Measurements from ENCODE around the gene OGFRL1.
"Not testable (repeated sequence)": the region's sequence is repeated elsewhere in the genome, so short reads cannot be mapped to it uniquely, and the experiment has no call there.

The OGFRL1 gene

GRCh38 chr6:71288228-71289038 is at the start of gene OGFRL1:
Gene OGFRL1 (plus strand): TSS chr6:71288811. CDS start chr6:71288937, 126 bp downstream.
- in situ Hi-C loops (cut with MboI; ENCODE audit: low sequenced_read_pairs), result no loop called here

GRCh38 chr6:71239694-71240093 is 48.9 kb upstream of the OGFRL1 start:
- in situ Hi-C loops (cut with MboI; ENCODE audit: low sequenced_read_pairs), result no loop called here

- in situ Hi-C loops (cut with MboI; ENCODE audit: low sequenced_read_pairs), result no loop called here
These were observed 43.2 kb upstream of the OGFRL1 start for GRCh38 chr6:71245265-71246049.

- in situ Hi-C loops (cut with MboI; ENCODE audit: low sequenced_read_pairs), result no loop called here
These were observed 42.0 kb upstream of the OGFRL1 start for GRCh38 chr6:71246596-71246995.

- in situ Hi-C loops (cut with MboI; ENCODE audit: low sequenced_read_pairs), result no loop called here
These were observed 40.3 kb upstream of the OGFRL1 start for GRCh38 chr6:71248306-71248765.

- in situ Hi-C loops (cut with MboI; ENCODE audit: low sequenced_read_pairs), result no loop called here
These were observed 39.6 kb upstream of the OGFRL1 start for GRCh38 chr6:71248878-71249544.

GRCh38 chr6:71250099-71250602 is 38.5 kb upstream of the OGFRL1 start:
- in situ Hi-C loops (cut with MboI; ENCODE audit: low sequenced_read_pairs), result no loop called here

- in situ Hi-C loops (cut with MboI; ENCODE audit: low sequenced_read_pairs), result no loop called here
These were observed 36.2 kb upstream of the OGFRL1 start for GRCh38 chr6:71252410-71252809.

- in situ Hi-C loops (cut with MboI; ENCODE audit: low sequenced_read_pairs), result no loop called here
These were observed 35.7 kb upstream of the OGFRL1 start for GRCh38 chr6:71252960-71253359.

- in situ Hi-C loops (cut with MboI; ENCODE audit: low sequenced_read_pairs), result no loop called here
These were observed 34.3 kb upstream of the OGFRL1 start for GRCh38 chr6:71254323-71254722.

- in situ Hi-C loops (cut with MboI; ENCODE audit: low sequenced_read_pairs), result no loop called here
These were observed 30.3 kb upstream of the OGFRL1 start for GRCh38 chr6:71258078-71258866.

GRCh38 chr6:71259888-71260604 is 28.6 kb upstream of the OGFRL1 start:
- in situ Hi-C loops (cut with MboI; ENCODE audit: low sequenced_read_pairs), result no loop called here

- in situ Hi-C loops (cut with MboI; ENCODE audit: low sequenced_read_pairs), result no loop called here
These were observed 25.7 kb upstream of the OGFRL1 start for GRCh38 chr6:71262914-71263313.

GRCh38 chr6:71266392-71266791 is 22.2 kb upstream of the OGFRL1 start:
- in situ Hi-C loops (cut with MboI; ENCODE audit: low sequenced_read_pairs), result not testable (repeated sequence)

GRCh38 chr6:71268735-71269437 is 19.7 kb upstream of the OGFRL1 start:
- in situ Hi-C loops (cut with MboI; ENCODE audit: low sequenced_read_pairs), result no loop called here

GRCh38 chr6:71277926-71278600 is 10.5 kb upstream of the OGFRL1 start:
- in situ Hi-C loops (cut with MboI; ENCODE audit: low sequenced_read_pairs), result no loop called here

GRCh38 chr6:71279321-71279720 is 9.3 kb upstream of the OGFRL1 start:
- in situ Hi-C loops (cut with MboI; ENCODE audit: low sequenced_read_pairs), result no loop called here

- in situ Hi-C loops (cut with MboI; ENCODE audit: low sequenced_read_pairs), result no loop called here
These were observed 8.9 kb upstream of the OGFRL1 start for GRCh38 chr6:71279740-71280139.

- in situ Hi-C loops (cut with MboI; ENCODE audit: low sequenced_read_pairs), result no loop called here
These were observed 7.9 kb upstream of the OGFRL1 start for GRCh38 chr6:71280701-71281100.

Measured in HL-60/S4 treated with retinoic acid at 250 ng/mL for 4 days and 3 days (cell line).